HG02763 (cell line): ENCODE results near the gene PCDHB12.

ENCODE experiments used
- ATAC-seq: cut with Tn5 transposase; IDR thresholded peaks from one replicate; pipeline ENCODE4 v1.9.1; 2021; ENCODE audit warnings: mild to moderate bottlenecking, moderate library complexity; ENCODE audit not compliant: unreplicated experiment

The PCDHB12 gene

GRCh38 chr5:141260458-141261237 lies 52.1 kb downstream of the PCDHB12 start:
- no peak for ATAC-seq

GRCh38 chr5:141261238-141261546 lies 52.7 kb downstream of the PCDHB12 start:
- no peak for ATAC-seq
